COLO829 (cell line): ENCODE measurements around the gene AMN1.
"Not testable (repeated sequence)": the region's sequence is repeated elsewhere in the genome, so short reads cannot be mapped to it uniquely, and the experiment has no call there.

Experiments
- DNase-seq: peaks from one replicate; pipeline ENCODE4 v3.0.0; 2012; ENCODE audit warnings: low spot score

Gene AMN1

GRCh38 chr12:31733549-31734432, 5.0 kb upstream of the AMN1 start:
- DNase-seq = not testable (repeated sequence)

- no peak for DNase-seq
Observed at GRCh38 chr12:31732926-31733548, 4.2 kb upstream of the AMN1 start.

- not testable (repeated sequence) for DNase-seq
Observed at GRCh38 chr12:31731203-31731602, 2.4 kb upstream of the AMN1 start.

GRCh38 chr12:31729705-31730104, 884 bp upstream of the AMN1 start:
- no peak for DNase-seq

- DNase-seq = no peak
Observed at GRCh38 chr12:31728289-31728916, 418 bp downstream of the AMN1 start.

GRCh38 chr12:31727192-31727591, 1.6 kb downstream of the AMN1 start:
- no peak for DNase-seq

GRCh38 chr12:31726575-31726974, 2.2 kb downstream of the AMN1 start:
- DNase-seq = no peak

GRCh38 chr12:31724557-31724956, 4.3 kb downstream of the AMN1 start:
- DNase-seq = no peak

GRCh38 chr12:31722580-31722979, 6.2 kb downstream of the AMN1 start:
- DNase-seq = no peak

GRCh38 chr12:31718542-31719198, 10.2 kb downstream of the AMN1 start:
- DNase-seq = not testable (repeated sequence)

- not testable (repeated sequence) for DNase-seq
Observed at GRCh38 chr12:31716998-31717397, 11.8 kb downstream of the AMN1 start.

GRCh38 chr12:31715283-31715825, 13.5 kb downstream of the AMN1 start:
- no peak for DNase-seq

GRCh38 chr12:31714406-31715271, 14.2 kb downstream of the AMN1 start:
- no peak for DNase-seq

GRCh38 chr12:31712877-31713276, 15.9 kb downstream of the AMN1 start:
- no peak for DNase-seq

- no peak for DNase-seq
Observed at GRCh38 chr12:31710021-31710818, 18.6 kb downstream of the AMN1 start.

- DNase-seq = not testable (repeated sequence)
Observed at GRCh38 chr12:31708118-31708517, 20.7 kb downstream of the AMN1 start.

GRCh38 chr12:31705621-31706020, 23.2 kb downstream of the AMN1 start:
- no peak for DNase-seq

GRCh38 chr12:31702047-31702446, 26.8 kb downstream of the AMN1 start:
- DNase-seq = no peak

- DNase-seq = not testable (repeated sequence)
Observed at GRCh38 chr12:31689921-31690320, 38.9 kb downstream of the AMN1 start.

- DNase-seq = no peak
Observed at GRCh38 chr12:31687101-31687527, 41.7 kb downstream of the AMN1 start.
